IMR-90 (cell line): ENCODE data around the gene AGPAT3. TPM values are rescaled to one million over a fixed set of nuclear protein-coding genes. Genes with fewer than 3 reads are reported as not detected.

Experiments used
- ATAC-seq: fragments of 200-7000 bp; cut with Tn5 transposase; 2 replicates; pipeline ENCODE4 v1.9.1; 2020; ENCODE audit warnings: low read depth, mild to moderate bottlenecking, moderate library complexity
- BruUV-seq: library from RNA; stranded (reverse); fragments of 400-500 nt; replicated peaks from 2 replicates; lab custom pipeline; 2021; lab: Mats Ljungman, UMichigan
- CTCF ChIA-PET: fragments of 300-600 bp; formaldehyde crosslinking; extraction: SDS; loops from one replicate; lab custom pipeline; 2021; ENCODE audit warnings: antibody characterized with exemption; lab: Yijun Ruan, JAX
- POLR2A ChIA-PET: fragments of 300-600 bp; sonication (Branson Sonifier 250); formaldehyde crosslinking; loops from one replicate; lab custom pipeline; 2022; ENCODE audit warnings: antibody characterized with exemption; ENCODE audit not compliant: unreplicated experiment; lab: Charles Lee
- DNase-seq: peaks from one replicate; pipeline ENCODE4 v3.0.0; 2013
- H2AFZ ChIP-seq: replicated peaks from 2 replicates; pipeline ENCODE3; 2013; ENCODE audit warnings: low read length, mild to moderate bottlenecking; ENCODE audit not compliant: poor library complexity
- H2AK5ac ChIP-seq: 2 replicates; pipeline ENCODE4 v1.6.1; 2013; ENCODE audit warnings: low read depth, low read length, inconsistent platforms
- H2AK9ac ChIP-seq: replicated peaks from 2 replicates; pipeline ENCODE3; 2013; ENCODE audit warnings: mild to moderate bottlenecking, low read depth, low read length, moderate library complexity; ENCODE audit not compliant: poor library complexity
- H2BK120ac ChIP-seq: 2 replicates; pipeline ENCODE4 v1.6.1; 2013; ENCODE audit warnings: low read depth, low read length, inconsistent platforms
- H2BK15ac ChIP-seq: 3 replicates; pipeline ENCODE4 v1.6.1; 2013; ENCODE audit warnings: low read depth, low read length, inconsistent platforms
- H2BK20ac ChIP-seq: 2 replicates; pipeline ENCODE4 v1.6.1; 2013; ENCODE audit warnings: low read depth, mild to moderate bottlenecking, inconsistent platforms, low read length, moderate library complexity
- H2BK5ac ChIP-seq: 2 replicates; pipeline ENCODE4 v1.6.1; 2013; ENCODE audit warnings: mild to moderate bottlenecking, low read depth, low read length, inconsistent platforms; ENCODE audit not compliant: poor library complexity, severe bottlenecking
- H3K14ac ChIP-seq: replicated peaks from 2 replicates; pipeline ENCODE4 v1.6.1; 2013; ENCODE audit warnings: low read depth, low read length, inconsistent platforms
- H3K18ac ChIP-seq: 2 replicates; pipeline ENCODE4 v1.6.1; 2013; ENCODE audit warnings: low read depth, low read length, control low read depth
- H3K23ac ChIP-seq: 2 replicates; pipeline ENCODE4 v1.6.1; 2013; ENCODE audit warnings: low read depth, low read length, inconsistent platforms
- H3K27ac ChIP-seq: 2 replicates; pipeline ENCODE4 v1.5.1; 2013; ENCODE audit warnings: mild to moderate bottlenecking, control low read depth, low read length; ENCODE audit not compliant: insufficient read depth
- H3K27me3 ChIP-seq: 2 replicates; pipeline ENCODE4 v1.6.1; 2013; ENCODE audit warnings: low read length; ENCODE audit not compliant: control insufficient read depth, insufficient read depth
- H3K36me3 ChIP-seq: 2 replicates; pipeline ENCODE4 v1.6.1; 2013; ENCODE audit warnings: low read length, mixed read lengths; ENCODE audit not compliant: control insufficient read depth, insufficient read depth
- H3K4ac ChIP-seq: 2 replicates; pipeline ENCODE4 v1.6.1; 2013; ENCODE audit warnings: low read depth, low read length, inconsistent platforms
- H3K4me1 ChIP-seq: 2 replicates; pipeline ENCODE4 v1.6.1; 2013; ENCODE audit warnings: low read length, mixed read lengths; ENCODE audit not compliant: control insufficient read depth, insufficient read depth
- H3K4me2 ChIP-seq: 2 replicates; pipeline ENCODE4 v1.6.1; 2013; ENCODE audit warnings: low read depth, mild to moderate bottlenecking, control low read depth, low read length, moderate library complexity
- H3K4me3 ChIP-seq: 2 replicates; pipeline ENCODE4 v1.5.1; 2013; ENCODE audit warnings: low read depth, mild to moderate bottlenecking, control low read depth, low read length, moderate library complexity; ENCODE audit not compliant: insufficient read depth
- H3K56ac ChIP-seq: 2 replicates; pipeline ENCODE4 v1.6.1; 2013; ENCODE audit warnings: low read length, inconsistent platforms; ENCODE audit not compliant: insufficient read depth; ENCODE audit errors: extremely low read depth
- H3K79me1 ChIP-seq, 2 experiments: 2 replicates each; pipeline ENCODE4 v1.6.1; 2013; ENCODE audit warnings: low read length in 2 of 2, inconsistent platforms in 1 of 2, low read depth in 1 of 2
- H3K9ac ChIP-seq: 2 replicates; pipeline ENCODE4 v1.6.1; 2013; ENCODE audit warnings: low read depth, low read length, control low read depth
- H3K9me1 ChIP-seq: 2 replicates; pipeline ENCODE4 v1.6.1; 2013; ENCODE audit warnings: low read length, inconsistent platforms; ENCODE audit not compliant: insufficient read depth
- H3K9me3 ChIP-seq: 2 replicates; pipeline ENCODE4 v1.6.1; 2013; ENCODE audit warnings: low read length; ENCODE audit not compliant: control insufficient read depth, insufficient read depth
- H4K20me1 ChIP-seq: 2 replicates; pipeline ENCODE4 v1.6.1; 2013; ENCODE audit warnings: low read length, inconsistent platforms; ENCODE audit not compliant: insufficient read depth
- H4K5ac ChIP-seq: 2 replicates; pipeline ENCODE4 v1.6.1; 2013; ENCODE audit warnings: mild to moderate bottlenecking, low read depth, low read length, control low read depth
- H4K8ac ChIP-seq, 2 experiments: 2 replicates each; pipeline ENCODE4 v1.6.1; 2013; ENCODE audit warnings: low read depth in 2 of 2, low read length in 2 of 2, control low read depth in 1 of 2, inconsistent platforms in 1 of 2
- H4K91ac ChIP-seq: 2 replicates; pipeline ENCODE4 v1.6.1; 2013; ENCODE audit warnings: low read depth, low read length, inconsistent platforms; ENCODE audit not compliant: insufficient read depth
- BHLHE40 ChIP-seq: fragments of 150-350 bp; IDR thresholded peaks from 2 replicates; pipeline ENCODE4 v1.6.1; 2016; ENCODE audit warnings: mild to moderate bottlenecking, low read depth, low read length
- CEBPB ChIP-seq: IDR thresholded peaks from 2 replicates; pipeline ENCODE4 v1.6.1; 2012; ENCODE audit warnings: low read depth, low read length, improper control_type of control experiment
- CHD1 ChIP-seq: IDR thresholded peaks from 2 replicates; pipeline ENCODE4 v1.6.1; 2012; ENCODE audit warnings: low read depth, low read length, improper control_type of control experiment
- FOS ChIP-seq: fragments of 150-350 bp; IDR thresholded peaks from 2 replicates; pipeline ENCODE4 v1.6.1; 2016; ENCODE audit warnings: low read depth, low read length
- MAFK ChIP-seq: IDR thresholded peaks from 2 replicates; pipeline ENCODE4 v1.6.1; 2012; ENCODE audit warnings: low read depth, low read length, improper control_type of control experiment
- MAZ ChIP-seq: IDR thresholded peaks from 2 replicates; pipeline ENCODE4 v1.6.1; 2012; ENCODE audit warnings: low read depth, mild to moderate bottlenecking, low read length, improper control_type of control experiment, moderate library complexity, borderline replicate concordance
- NFE2L2 ChIP-seq: fragments of 150-350 bp; IDR thresholded peaks from 2 replicates; pipeline ENCODE4 v1.6.1; 2016; ENCODE audit warnings: low read depth, mild to moderate bottlenecking, low read length
- POLR2A ChIP-seq: IDR thresholded peaks from 2 replicates; pipeline ENCODE4 v1.6.1; 2012; ENCODE audit warnings: mild to moderate bottlenecking, low read depth, low read length
- RAD21 ChIP-seq: IDR thresholded peaks from 2 replicates; pipeline ENCODE4 v1.6.1; 2012; ENCODE audit warnings: low read length, improper control_type of control experiment
- RCOR1 ChIP-seq: IDR thresholded peaks from 2 replicates; pipeline ENCODE4 v1.6.1; 2012; ENCODE audit warnings: mild to moderate bottlenecking, low read length, improper control_type of control experiment; ENCODE audit not compliant: insufficient replicate concordance
- RFX5 ChIP-seq: IDR thresholded peaks from 2 replicates; pipeline ENCODE4 v1.8.0; 2012; ENCODE audit warnings: low read depth, mild to moderate bottlenecking, low read length, moderate library complexity
- SMC3 ChIP-seq: fragments of 150-350 bp; IDR thresholded peaks from 2 replicates; pipeline ENCODE4 v1.6.1; 2016; ENCODE audit warnings: low read depth, mild to moderate bottlenecking, antibody characterized with exemption, low read length, moderate library complexity
- whole genome bisulfite sequencing, 2 experiments: methylation state at CpG; one replicate each; pipeline versions ENCODE4 v1.1.5 to v1.1.7; 2013; ENCODE audit warnings: missing lambda C conversion rate in 2 of 2; ENCODE audit not compliant: insufficient read length in 1 of 2; ENCODE audit errors: extremely low coverage in 2 of 2; 5-methylcytosine and 5-hydroxymethylcytosine counted together
- dilution Hi-C: fragments of 300-500 bp; cut with HindIII; formaldehyde crosslinking; loops from one replicate; pipeline ENCODE4 v1.14.3; 2018; ENCODE audit warnings: low sequenced_read_pairs; ENCODE audit not compliant: unreplicated experiment
- in situ Hi-C: fragments of 300-500 bp; cut with MboI; formaldehyde crosslinking; loops from 3 replicates; pipeline ENCODE4 v1.14.3; 2019; ENCODE audit warnings: low sequenced_read_pairs, inconsistent platforms, mixed read lengths
- intact Hi-C: fragments of 100-400 bp; cut with micrococcal nuclease; formaldehyde crosslinking; loops from 2 replicates; pipeline ENCODE4 v1.10.0; 2022
- polyA plus RNA-seq, 3 experiments: library from polyadenylated mRNA; depleted of rRNA; stranded (reverse); fragments of >200 nt; gene quantifications; 2 replicates each; pipeline ENCODE4 v1.2.3, GENCODE V29; 2012; ENCODE audit warnings: low replicate concordance in 1 of 3
- total RNA-seq: library from RNA; depleted of rRNA; stranded (reverse); fragments of >200 nt; gene quantifications from 2 replicates; pipeline ENCODE4 v1.2.3, GENCODE V29; 2012
- TF ChIP-seq, protein P1 (sequence below): fragments of 150-350 bp; IDR thresholded peaks from 2 replicates; pipeline ENCODE4 v1.6.1; 2017; ENCODE audit warnings: mild to moderate bottlenecking, antibody characterized with exemption, low read length, low read depth
- TF ChIP-seq, protein P2 (sequence below): fragments of 150-350 bp; IDR thresholded peaks from 2 replicates; pipeline ENCODE4 v1.6.1; 2016; ENCODE audit warnings: low read depth, mild to moderate bottlenecking, low read length, moderate library complexity, borderline replicate concordance
- TF ChIP-seq, protein P3 (sequence below): conservative IDR thresholded peaks from 2 replicates; pipeline ENCODE4 v1.5.1; 2012; ENCODE audit warnings: mild to moderate bottlenecking, low read depth, low read length, improper control_type of control experiment

AGPAT3 gene
- total and polyA plus RNA-seq, 2 of the 4 experiments (the other 2 are of a cell fraction): 27.1 to 38.7 TPM

- peaks cover 16% of the 10 kb centered on the region for H3K36me3 ChIP-seq
- no peaks in the 10 kb centered on the region for H3K27me3 ChIP-seq
- no peak overlapping the region for H3K27ac ChIP-seq
- no peaks in the 10 kb centered on the region for H3K9me3 ChIP-seq
- peaks cover 51% of the 10 kb centered on the region for H4K20me1 ChIP-seq
- WGBS, 2 experiments: 75% methylated on average over 4 of the region's 22 CpGs; no CpG with 5 or more reads in 1 of the 2 experiments
- no peak overlapping the region for H3K9ac ChIP-seq
- H2BK5ac ChIP-seq: no peak overlapping the region
- H2AFZ ChIP-seq: no peak overlapping the region
- H3K56ac ChIP-seq: no peak overlapping the region
- H2BK20ac ChIP-seq: no peak overlapping the region
- TF ChIP-seq MAFK: no peak
- no peak for TF ChIP-seq RCOR1
- TF ChIP-seq, protein P1, sequence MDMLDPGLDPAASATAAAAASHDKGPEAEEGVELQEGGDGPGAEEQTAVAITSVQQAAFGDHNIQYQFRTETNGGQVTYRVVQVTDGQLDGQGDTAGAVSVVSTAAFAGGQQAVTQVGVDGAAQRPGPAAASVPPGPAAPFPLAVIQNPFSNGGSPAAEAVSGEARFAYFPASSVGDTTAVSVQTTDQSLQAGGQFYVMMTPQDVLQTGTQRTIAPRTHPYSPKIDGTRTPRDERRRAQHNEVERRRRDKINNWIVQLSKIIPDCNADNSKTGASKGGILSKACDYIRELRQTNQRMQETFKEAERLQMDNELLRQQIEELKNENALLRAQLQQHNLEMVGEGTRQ: no peak
- TF ChIP-seq BHLHE40: no peak
- no peak for TF ChIP-seq NFE2L2
- TF ChIP-seq CEBPB: no peak
- TF ChIP-seq RFX5: no peak
- no peak for TF ChIP-seq FOS
- TF ChIP-seq, protein P2, sequence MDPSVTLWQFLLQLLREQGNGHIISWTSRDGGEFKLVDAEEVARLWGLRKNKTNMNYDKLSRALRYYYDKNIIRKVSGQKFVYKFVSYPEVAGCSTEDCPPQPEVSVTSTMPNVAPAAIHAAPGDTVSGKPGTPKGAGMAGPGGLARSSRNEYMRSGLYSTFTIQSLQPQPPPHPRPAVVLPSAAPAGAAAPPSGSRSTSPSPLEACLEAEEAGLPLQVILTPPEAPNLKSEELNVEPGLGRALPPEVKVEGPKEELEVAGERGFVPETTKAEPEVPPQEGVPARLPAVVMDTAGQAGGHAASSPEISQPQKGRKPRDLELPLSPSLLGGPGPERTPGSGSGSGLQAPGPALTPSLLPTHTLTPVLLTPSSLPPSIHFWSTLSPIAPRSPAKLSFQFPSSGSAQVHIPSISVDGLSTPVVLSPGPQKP: no peak
- TF ChIP-seq, protein P3, sequence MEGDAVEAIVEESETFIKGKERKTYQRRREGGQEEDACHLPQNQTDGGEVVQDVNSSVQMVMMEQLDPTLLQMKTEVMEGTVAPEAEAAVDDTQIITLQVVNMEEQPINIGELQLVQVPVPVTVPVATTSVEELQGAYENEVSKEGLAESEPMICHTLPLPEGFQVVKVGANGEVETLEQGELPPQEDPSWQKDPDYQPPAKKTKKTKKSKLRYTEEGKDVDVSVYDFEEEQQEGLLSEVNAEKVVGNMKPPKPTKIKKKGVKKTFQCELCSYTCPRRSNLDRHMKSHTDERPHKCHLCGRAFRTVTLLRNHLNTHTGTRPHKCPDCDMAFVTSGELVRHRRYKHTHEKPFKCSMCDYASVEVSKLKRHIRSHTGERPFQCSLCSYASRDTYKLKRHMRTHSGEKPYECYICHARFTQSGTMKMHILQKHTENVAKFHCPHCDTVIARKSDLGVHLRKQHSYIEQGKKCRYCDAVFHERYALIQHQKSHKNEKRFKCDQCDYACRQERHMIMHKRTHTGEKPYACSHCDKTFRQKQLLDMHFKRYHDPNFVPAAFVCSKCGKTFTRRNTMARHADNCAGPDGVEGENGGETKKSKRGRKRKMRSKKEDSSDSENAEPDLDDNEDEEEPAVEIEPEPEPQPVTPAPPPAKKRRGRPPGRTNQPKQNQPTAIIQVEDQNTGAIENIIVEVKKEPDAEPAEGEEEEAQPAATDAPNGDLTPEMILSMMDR: no peak
- TF ChIP-seq MAZ: no peak
- no peak for TF ChIP-seq POLR2A
- no peak for TF ChIP-seq SMC3
- TF ChIP-seq RAD21: no peak
- no peak for TF ChIP-seq CHD1
- H2AK5ac ChIP-seq: no peak overlapping the region
- no peak overlapping the region for H3K23ac ChIP-seq
- no peak overlapping the region for H2AK9ac ChIP-seq
- no peak overlapping the region for H4K91ac ChIP-seq
- no peak overlapping the region for H3K4ac ChIP-seq
- ChIA-PET CTCF (no interaction called here), POLR2A (no interaction called here)
- peaks cover 18 to 61% of the 10 kb centered on the region in 2 experiments for H3K79me1 ChIP-seq
- no TSS peak for BruUV-seq
- dilution Hi-C loops (no loop called here), intact Hi-C loops (no loop called here), in situ Hi-C loops (no loop called here)
- H3K4me2 ChIP-seq: no peak overlapping the region
- peaks cover 30% of the 10 kb centered on the region for H3K9me1 ChIP-seq
- DNase-seq (no peak), ATAC-seq (no peak)
- H3K4me3 ChIP-seq: no peak overlapping the region
- H3K18ac ChIP-seq: no peak overlapping the region
- H2BK120ac ChIP-seq: no peak overlapping the region
- no peak overlapping the region for H4K5ac ChIP-seq
- no peak overlapping the region for H3K14ac ChIP-seq
- H3K4me1 ChIP-seq: peaks cover 9% of the 10 kb centered on the region
- H4K8ac ChIP-seq: no peak overlapping the region
- H2BK15ac ChIP-seq: no peak overlapping the region
Observed at GRCh38 chr21:43957611-43958362, 92.8 kb downstream of the AGPAT3 start.
